ENCODE measurements around the gene TAS2R41. TPM values are rescaled to one million over a fixed set of nuclear protein-coding genes. Genes with fewer than 3 reads are reported as not detected.
"Not testable (repeated sequence)": the region's sequence is repeated elsewhere in the genome, so short reads cannot be mapped to it uniquely, and the experiment has no call there.

The TAS2R41 gene
- total and polyA plus RNA-seq, 2 of the 13 experiments (the other 11 are each of a cell fraction or from before 2014, with no cell fraction given), result not detected

- 36% methylated on average over 6 of the region's 6 CpGs for WGBS (ENCODE audit: low lambda C conversion rate)
- Histone ChIP-seq H4K20me1 (ENCODE audit: insufficient read depth, low read length) (no peaks in the 10 kb centered on the region), H3K4me1 (ENCODE audit: insufficient read depth, low read length) (no peaks in the 10 kb centered on the region), H3K4me2 (ENCODE audit: low read depth, low read length) (no peak overlapping the region), H3K9ac (ENCODE audit: insufficient read depth, low read depth, low read length) (no peak overlapping the region), H3K4me3 (replicated peaks in 1 of 3; ENCODE audit: insufficient read depth in 1 of 3, low read depth in 2 of 3, low read length in 3 of 3) (no peak overlapping the region), H3K9me3 (ENCODE audit: low read length) (no peaks in the 10 kb centered on the region), H3K79me2 (ENCODE audit: insufficient read depth, low read length) (no peaks in the 10 kb centered on the region), H3K36me3 (replicated peaks in 1 of 2; ENCODE audit: control insufficient read depth in 1 of 2, insufficient read depth in 2 of 2, low read length in 2 of 2) (no peaks in the 10 kb centered on the region), H3K27me3 (ENCODE audit: control insufficient read depth in 1 of 2, insufficient read depth in 2 of 2, low read length in 2 of 2) (no peaks in the 10 kb centered on the region), H3K27ac (ENCODE audit: extremely low read length, insufficient read depth, low read length) (no peak overlapping the region), H2AFZ (ENCODE audit: low read length) (no peak overlapping the region)
- no peak for TF ChIP-seq ZNF367 (CRISPR knock-in tag; IDR thresholded peaks at IDR 0.05; ENCODE audit: borderline replicate concordance)
- TF ChIP-seq ZNF766 (CRISPR knock-in tag; IDR thresholded peaks at IDR 0.05; ENCODE audit: borderline replicate concordance), result no peak
- no peak for TF ChIP-seq NR2C2 (CRISPR knock-in tag; IDR thresholded peaks at IDR 0.05; ENCODE audit: borderline replicate concordance)
- TF ChIP-seq RAD21 (CRISPR knock-in tag; IDR thresholded peaks at IDR 0.05), result no peak
- TF ChIP-seq ZNF598 (CRISPR knock-in tag; IDR thresholded peaks at IDR 0.05; ENCODE audit: borderline replicate concordance), result no peak
- TF ChIP-seq FOXK2 (IDR thresholded peaks at IDR 0.05), result no peak
- no peak for TF ChIP-seq ZNF432 (CRISPR knock-in tag; IDR thresholded peaks at IDR 0.05; ENCODE audit: borderline replicate concordance)
- no peak for TF ChIP-seq MIXL1 (CRISPR knock-in tag; IDR thresholded peaks at IDR 0.05)
- TF ChIP-seq KLF12 (CRISPR knock-in tag; IDR thresholded peaks at IDR 0.05; ENCODE audit: borderline replicate concordance), result no peak
- TF ChIP-seq HNRNPLL (IDR thresholded peaks at IDR 0.05; ENCODE audit: low read depth, low read length, poor library complexity, severe bottlenecking), result no peak
- no peak for TF ChIP-seq ZNF597 (CRISPR knock-in tag; IDR thresholded peaks at IDR 0.05)
- intact Hi-C loops (cut with micrococcal nuclease; ENCODE audit: unreplicated experiment), result no loop called here
- POLR2A ChIA-PET, result no interaction called here
- CTCF ChIA-PET (ENCODE audit: low intra/inter-chr PET ratio, low total read pairs), result no interaction called here
- DNase-seq (ENCODE audit: low spot score), result no peak
- in situ Hi-C loops (cut with HindIII; ENCODE audit: extremely low pct_ligation_motif_present, low pct_unique_long_range_greater_than_20kb), result no loop called here
- ATAC-seq, result no peak
- BruUV-seq (replicated peaks), result no TSS peak
- FAIRE-seq, result no peak
Observed at GRCh38 chr7:143485500-143485899, 7.8 kb downstream of the TAS2R41 start.

DNA sequence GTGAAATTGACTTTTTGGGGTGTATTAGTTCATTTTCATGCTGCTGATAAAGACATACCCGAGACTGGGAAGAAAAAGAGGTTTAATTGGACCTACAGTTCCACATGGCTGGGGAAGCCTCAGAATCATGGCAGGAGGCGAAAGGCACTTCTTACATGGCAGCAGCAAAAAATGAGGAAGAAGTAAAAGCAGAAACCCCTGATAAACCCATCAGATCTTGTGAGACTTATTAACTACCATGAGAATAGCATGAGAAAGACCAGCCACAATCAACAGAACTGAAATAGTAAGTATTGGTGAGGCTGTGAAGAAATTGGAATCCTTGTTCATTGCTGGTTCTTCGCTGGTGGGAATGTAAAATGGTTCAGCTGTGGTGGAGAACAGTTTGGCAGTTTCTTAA is 8.6 kb downstream of the TAS2R41 start:
- H3K4me1 ChIP-seq (ENCODE audit: insufficient read depth, low read length); H3K4me3 ChIP-seq (replicated peaks in 1 of 3; ENCODE audit: insufficient read depth in 1 of 3, low read depth in 2 of 3, low read length in 3 of 3); H3K79me2 ChIP-seq (ENCODE audit: insufficient read depth, low read length); POLR2A ChIA-PET; in situ Hi-C loops (cut with HindIII; ENCODE audit: extremely low pct_ligation_motif_present, low pct_unique_long_range_greater_than_20kb); H4K20me1 ChIP-seq (ENCODE audit: insufficient read depth, low read length); H3K36me3 ChIP-seq (replicated peaks in 1 of 2; ENCODE audit: control insufficient read depth in 1 of 2, insufficient read depth in 2 of 2, low read length in 2 of 2); BruUV-seq (replicated peaks); DNase-seq (ENCODE audit: low spot score); FAIRE-seq; H2AFZ ChIP-seq (ENCODE audit: low read length); ATAC-seq; H3K9ac ChIP-seq (ENCODE audit: insufficient read depth, low read depth, low read length); H3K27me3 ChIP-seq (ENCODE audit: control insufficient read depth in 1 of 2, insufficient read depth in 2 of 2, low read length in 2 of 2); intact Hi-C loops (cut with micrococcal nuclease; ENCODE audit: unreplicated experiment); H3K4me2 ChIP-seq (ENCODE audit: low read depth, low read length); H3K9me3 ChIP-seq (ENCODE audit: low read length); H3K27ac ChIP-seq (ENCODE audit: extremely low read length, insufficient read depth, low read length); CTCF ChIA-PET (ENCODE audit: low intra/inter-chr PET ratio, low total read pairs): not testable (repeated sequence)
- WGBS (ENCODE audit: low lambda C conversion rate), result 51% methylated on average over 3 of the region's 3 CpGs
